HG03565 (cell line): ENCODE measurements around the gene SYNJ2.

ENCODE experiments used
- ATAC-seq: cut with Tn5 transposase; IDR thresholded peaks from one replicate; pipeline ENCODE4 v1.9.1; 2021; ENCODE audit warnings: mild to moderate bottlenecking, moderate library complexity; ENCODE audit not compliant: unreplicated experiment

The SYNJ2 gene

GRCh38 chr6:158053377-158054313 is 72.0 kb downstream of the SYNJ2 start:
- no peak for ATAC-seq

DNA sequence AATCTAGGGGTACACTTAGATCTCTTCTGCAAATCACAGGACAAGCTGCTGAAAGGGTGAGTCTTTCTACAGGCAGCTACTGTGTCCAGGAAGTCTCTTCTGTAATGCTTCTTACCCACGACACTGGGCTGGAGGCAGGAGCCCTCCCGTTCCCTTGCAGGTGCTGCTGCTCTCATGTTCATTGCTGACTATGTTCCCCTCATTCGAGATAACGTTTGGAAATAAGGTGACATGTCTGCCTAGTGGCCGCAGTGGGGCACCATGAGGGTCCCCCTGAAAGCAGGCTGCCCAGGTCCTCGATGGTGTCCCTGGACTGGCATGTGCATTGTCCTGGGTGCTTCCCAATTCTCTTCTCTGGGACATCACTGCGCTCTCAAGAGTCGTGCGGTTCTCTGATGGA is 74.7 kb downstream of the SYNJ2 start:
- no peak for ATAC-seq

DNA sequence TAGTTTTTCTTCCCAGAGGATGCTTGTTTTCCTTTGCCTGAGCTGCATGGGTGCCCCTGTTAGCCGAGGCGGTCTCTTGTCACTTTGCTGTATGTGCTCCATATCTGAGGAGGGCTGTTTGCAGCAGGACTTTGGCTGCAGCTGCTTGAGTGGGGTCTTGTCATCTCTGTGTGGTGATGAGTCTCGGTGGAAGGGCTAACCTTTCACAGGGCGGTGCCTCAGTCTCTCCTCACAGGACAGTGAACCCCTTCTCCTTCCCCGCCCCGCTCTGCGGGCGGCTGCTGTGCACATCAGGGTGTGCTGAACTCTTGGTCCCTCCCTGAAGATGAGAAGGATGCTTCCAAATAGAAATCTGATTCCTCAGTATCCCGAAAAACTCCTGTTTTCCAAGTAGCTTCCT is 75.1 kb downstream of the SYNJ2 start:
- ATAC-seq = no peak

DNA sequence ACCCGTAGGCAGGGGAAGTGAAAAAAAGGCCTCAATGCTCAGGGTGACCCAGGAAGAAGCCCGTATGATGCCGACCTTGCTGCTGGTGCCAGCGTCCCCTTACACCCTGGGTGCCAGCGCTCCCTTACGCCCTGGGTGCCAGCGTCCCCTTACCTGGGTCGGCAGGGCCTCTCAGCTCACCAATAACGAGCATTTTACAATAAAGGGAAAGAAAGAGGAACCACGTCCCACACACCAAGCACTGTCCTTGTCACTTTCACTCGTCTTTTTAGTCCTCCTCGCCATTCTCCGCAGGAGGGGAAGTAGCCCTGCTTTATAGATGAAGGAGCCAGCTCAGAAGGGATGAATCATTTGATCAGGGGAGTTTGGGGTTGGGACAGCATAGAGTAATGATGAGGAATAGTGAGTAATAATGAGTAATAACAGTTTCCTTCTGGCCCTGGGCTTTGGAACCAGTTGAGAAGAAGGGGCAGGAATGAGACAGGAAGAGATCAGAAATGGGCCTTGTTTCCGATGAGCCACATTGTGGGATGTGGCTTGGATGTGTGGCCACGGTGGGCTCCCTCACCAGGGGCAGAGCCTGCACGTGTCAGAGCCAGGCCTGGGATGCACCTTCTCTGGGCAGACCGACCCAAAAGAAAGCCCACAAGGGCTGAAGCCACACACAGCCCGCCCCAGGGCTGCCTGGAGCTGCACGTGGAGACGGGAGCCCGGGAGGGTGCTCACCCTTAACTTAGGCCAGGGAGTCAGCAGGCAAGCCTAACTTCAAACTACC is 75.7 kb downstream of the SYNJ2 start:
- ATAC-seq = peak; percentile 42

DNA sequence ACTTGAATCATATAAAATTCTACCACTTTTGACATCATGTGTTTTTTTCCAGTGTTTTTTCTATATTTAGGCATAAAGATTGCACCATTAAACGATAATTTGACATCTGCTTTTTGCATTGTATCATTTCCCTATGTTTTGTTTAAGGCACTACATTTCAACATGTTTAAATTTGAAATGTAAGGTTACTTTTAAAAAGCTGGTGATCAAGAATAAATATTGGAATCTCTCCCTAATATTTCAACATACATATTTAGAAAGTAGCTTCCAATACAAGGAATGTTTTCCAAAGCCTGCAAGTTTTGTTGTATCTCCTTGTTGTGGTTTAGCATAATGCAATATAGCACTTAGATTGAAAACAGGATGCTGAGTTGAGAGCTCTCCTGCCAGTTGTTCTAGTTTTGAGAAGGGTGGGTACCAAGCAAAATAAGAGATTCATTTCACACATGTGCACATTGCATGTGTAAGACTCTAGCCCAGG is 76.5 kb downstream of the SYNJ2 start:
- ATAC-seq = no peak

DNA sequence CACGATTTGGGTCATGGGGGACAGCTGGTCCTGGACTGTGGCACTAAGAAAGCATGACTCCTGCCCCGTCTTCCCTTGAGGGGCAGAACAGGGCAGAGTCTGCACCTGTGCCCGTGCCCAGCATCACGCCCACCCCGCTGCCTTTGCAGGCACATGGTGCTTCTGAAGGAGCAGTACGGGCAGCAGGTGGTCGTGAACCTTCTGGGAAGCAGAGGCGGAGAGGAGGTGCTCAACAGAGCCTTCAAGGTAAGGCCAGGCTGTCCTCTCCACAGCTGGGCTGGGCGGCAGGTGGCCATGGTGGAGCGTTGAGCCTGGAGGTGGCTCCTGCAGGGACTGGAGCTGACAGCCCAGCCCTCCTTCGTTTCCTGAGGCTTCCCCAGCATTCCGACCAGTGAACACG is 77.4 kb downstream of the SYNJ2 start:
- ATAC-seq = no peak

- ATAC-seq = no peak
Measured at GRCh38 chr6:158060455-158061360, 79.0 kb downstream of the SYNJ2 start.

DNA sequence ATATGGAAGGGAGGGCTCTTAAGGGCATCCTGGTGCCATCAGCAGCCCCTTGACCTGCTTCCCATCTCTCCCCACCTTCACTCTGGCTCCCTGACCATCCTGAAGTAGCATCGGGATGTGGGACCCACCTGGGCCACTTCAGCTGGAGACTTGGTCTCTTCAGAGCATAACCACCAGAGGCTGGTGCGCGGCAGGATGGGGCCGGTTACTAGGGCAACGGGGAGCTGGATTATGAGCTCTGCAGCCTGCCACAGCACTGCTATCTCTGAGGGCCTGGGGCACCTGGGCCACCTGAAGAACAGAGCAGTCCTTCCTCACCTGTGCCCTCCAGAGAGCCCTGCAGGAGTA is 79.7 kb downstream of the SYNJ2 start:
- no peak for ATAC-seq

- ATAC-seq = no peak
Measured at GRCh38 chr6:158061709-158062461, 80.2 kb downstream of the SYNJ2 start.

GRCh38 chr6:158063736-158064135 is 82.1 kb downstream of the SYNJ2 start:
- ATAC-seq = no peak

DNA sequence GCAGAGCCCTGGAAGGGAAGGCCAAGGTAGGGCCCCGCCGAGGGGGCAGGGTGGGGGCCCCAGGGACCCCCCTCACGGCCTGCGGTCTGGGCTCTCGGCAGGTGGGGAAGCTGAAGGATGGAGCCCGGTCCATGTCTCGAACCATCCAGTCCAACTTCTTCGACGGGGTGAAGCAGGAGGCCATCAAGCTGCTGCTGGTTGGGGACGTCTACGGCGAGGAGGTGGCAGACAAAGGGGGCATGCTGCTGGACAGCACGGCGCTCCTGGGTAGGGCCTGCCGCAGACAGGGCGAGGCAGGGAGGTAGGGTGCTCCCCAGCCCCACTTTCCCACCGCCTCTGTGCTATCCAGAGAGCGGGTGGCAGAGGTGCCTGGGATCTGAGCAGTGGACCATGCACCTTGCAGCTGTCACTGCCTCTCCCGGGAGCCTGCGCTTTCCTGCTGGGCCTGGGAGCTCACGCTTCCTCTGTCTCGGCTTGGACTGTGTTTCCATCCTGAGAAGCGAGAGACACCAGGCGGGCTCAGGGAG is 83.1 kb downstream of the SYNJ2 start:
- no peak for ATAC-seq

GRCh38 chr6:158066136-158066781 is 84.6 kb downstream of the SYNJ2 start:
- no peak for ATAC-seq

DNA sequence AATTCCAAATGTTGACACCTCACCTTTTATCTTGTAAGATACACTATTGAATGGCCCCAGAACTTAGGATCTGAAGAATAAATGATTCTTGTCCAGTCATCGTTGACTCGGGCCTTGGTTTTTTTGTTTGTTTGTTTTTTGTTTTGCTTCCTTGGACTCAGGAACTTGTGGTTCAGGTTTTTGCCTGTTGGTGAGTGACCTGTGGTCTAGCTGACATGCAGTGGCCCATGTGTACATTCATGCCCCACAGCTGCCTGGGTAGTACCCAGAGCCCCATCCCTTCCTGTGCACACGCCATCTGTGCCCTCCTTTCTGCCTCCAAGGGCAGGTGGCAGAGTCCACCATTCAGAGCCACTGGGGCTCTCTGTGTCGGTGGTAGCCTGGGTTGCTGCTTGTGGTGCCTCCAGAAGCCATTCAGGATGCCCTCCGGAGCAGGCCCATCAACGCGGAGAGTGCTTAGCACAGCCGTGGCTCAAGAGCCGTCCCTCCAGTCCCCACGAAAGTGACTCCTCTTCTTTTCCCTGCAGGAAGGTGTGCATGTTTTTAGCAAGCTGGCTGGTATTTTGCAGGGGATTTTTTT is 85.9 kb downstream of the SYNJ2 start:
- ATAC-seq = no peak

DNA sequence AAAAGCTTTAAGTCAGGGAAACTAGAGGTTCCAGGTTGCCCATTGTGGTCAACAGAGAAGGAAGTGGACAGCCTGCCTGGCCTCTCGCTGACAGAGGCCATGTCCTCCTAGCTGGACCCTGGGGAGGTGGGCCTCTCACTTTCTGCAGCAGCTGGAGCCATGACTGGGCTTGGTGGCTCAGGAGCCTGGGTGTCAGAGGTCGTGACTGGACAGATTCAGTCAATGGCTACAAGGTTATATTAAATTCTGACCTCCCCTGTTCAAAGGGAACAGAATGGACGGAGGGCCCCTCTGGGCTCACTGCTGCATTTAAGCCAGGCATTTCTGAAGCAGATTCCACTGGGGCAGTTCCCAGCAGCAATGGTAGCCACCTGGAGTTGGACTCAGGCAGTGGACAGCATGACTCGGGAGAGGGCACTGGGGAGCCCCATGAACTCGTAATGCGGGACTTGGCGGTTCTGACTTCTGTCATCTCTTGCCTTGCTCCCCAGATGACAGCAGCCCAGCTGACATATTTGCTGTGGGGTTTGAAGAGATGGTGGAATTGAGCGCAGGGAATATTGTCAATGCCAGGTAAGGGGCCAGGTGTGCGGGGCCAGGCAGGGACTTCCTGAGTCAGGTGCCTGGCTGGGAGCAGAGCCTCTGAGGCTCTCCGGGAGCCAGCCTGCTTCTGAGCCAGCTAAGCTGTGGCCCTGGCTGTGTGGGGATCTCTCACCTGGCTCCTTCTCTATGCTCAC is 86.7 kb downstream of the SYNJ2 start:
- ATAC-seq = no peak

DNA sequence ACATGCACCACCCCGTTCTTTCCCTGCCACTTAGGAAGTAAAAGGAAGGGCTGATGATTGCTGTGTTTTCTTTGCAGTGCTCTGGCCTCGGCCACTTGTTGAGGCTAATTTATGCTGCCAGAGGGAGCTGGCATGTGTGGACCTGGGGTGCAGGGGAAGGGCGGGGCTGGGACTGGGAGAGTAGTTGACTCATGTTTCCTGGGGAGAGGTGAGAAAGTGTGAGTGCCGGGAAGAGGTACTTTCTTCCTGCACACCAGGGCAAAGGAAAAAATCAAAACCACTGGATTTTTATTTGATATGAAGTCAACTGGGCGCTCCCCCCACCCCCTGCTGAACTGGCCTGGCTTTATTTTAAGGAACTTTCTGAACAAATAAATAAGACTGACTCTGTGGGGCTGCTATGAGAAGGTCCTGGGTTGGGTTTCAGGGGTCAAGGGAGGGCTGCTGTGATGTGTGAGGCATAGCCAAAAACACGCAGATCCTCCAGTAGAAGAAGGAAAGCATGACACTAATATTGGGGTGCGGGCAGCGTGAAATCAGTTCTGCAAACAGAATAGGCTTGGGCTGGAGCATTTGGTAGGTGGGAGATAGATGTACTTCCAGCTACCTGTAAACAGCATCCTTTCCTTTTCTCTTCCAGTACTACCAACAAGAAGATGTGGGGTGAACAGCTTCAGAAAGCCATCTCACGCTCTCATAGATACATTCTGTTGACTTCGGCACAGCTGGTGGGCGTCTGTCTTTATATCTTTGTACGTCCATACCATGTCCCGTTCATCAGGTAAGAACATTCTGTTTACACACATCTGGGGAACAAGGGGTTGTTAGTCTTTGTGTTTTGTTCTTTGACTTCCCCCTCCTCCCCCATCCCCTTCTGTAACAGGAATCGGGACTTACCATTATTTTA is 87.5 kb downstream of the SYNJ2 start:
- ATAC-seq = no peak

DNA sequence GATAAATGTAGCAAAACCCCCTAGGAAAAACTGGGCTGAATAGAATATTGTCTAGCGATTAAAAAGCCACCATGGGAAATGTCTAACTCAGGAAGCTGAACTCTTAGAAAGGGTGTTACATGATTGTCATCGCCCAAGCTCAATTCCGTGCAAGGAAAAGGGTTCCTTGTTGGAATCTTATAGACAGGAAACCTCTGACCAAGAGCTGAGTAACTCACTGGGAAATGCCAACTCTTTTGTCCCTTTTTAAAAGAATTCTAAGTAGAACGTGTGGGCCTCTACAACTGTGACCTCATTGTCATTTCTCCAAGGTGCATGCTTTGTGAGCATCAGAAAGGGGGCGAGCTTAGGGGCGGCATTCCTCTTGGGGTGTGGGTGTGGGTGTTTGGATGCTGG is 88.1 kb downstream of the SYNJ2 start:
- ATAC-seq = no peak

GRCh38 chr6:158070513-158070912 is 88.8 kb downstream of the SYNJ2 start:
- ATAC-seq = no peak
